GM19452 (cell line): ENCODE data around the gene PCDH10.
"Not testable (repeated sequence)": the region's sequence is repeated elsewhere in the genome, so short reads cannot be mapped to it uniquely, and the experiment has no call there.

Source experiments
- ATAC-seq: cut with Tn5 transposase; IDR thresholded peaks from one replicate; pipeline ENCODE4 v1.9.1; 2021; ENCODE audit not compliant: unreplicated experiment

Gene PCDH10

DNA sequence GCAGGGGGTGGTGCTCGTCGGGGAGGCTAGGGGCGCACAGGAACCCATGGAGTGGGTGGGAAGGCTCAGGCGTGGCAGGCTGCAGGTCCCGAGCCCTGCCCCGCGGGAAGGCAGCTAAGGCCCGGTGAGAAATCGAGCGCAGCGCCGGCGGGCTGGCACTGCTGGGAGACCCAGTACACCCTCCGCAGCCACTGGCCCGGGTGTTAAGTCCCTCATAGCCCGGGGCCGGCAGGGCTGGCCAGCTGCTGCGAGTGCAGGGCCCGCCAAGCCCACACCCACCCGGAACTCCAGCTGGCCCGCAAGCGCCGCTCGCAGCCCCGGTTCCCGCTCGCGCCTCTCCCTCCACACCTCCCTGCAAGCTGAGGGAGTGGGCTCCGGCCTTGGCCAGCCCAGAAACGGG lies 91.4 kb downstream of the PCDH10 start:
- not testable (repeated sequence) for ATAC-seq
